Left ventricle myocardium superior (tissue), 1 donor: Measurements from ENCODE around the gene MMP14. TPM values are rescaled to one million over a fixed set of nuclear protein-coding genes. Genes with fewer than 3 reads are reported as not detected.
"Not testable (repeated sequence)": the region's sequence is repeated elsewhere in the genome, so short reads cannot be mapped to it uniquely, and the experiment has no call there.

ENCODE experiments used
- ATAC-seq: fragments of 200-7000 bp; cut with Tn5 transposase; one replicate; pipeline ENCODE4 v1.9.1; 2020; ENCODE audit warnings: mild to moderate bottlenecking, moderate library complexity
- DNase-seq: peaks from one replicate; pipeline ENCODE4 v3.0.0-alpha.2; 2020
- intact Hi-C: fragments of 100-400 bp; cut with micrococcal nuclease; formaldehyde crosslinking; loops from one replicate; pipeline ENCODE4 v1.11.0; 2022
- total RNA-seq: library from RNA; stranded (reverse); fragmentation: NEBNext Ultra II Directional; extraction: Animal tissue kit (Norgen Biotek cat#: 25700); gene quantifications from one replicate; pipeline ENCODE4 v1.2.1, GENCODE V29; 2021
- donor health status: DM: no; HTN: yes; CAD: no; lungs with severe emphysema.

The MMP14 gene
- total RNA-seq, 1 donor from 2014 or later: 19.9 TPM

GRCh38 chr14:22812744-22813143 is 23.6 kb upstream of the MMP14 start:
- ATAC-seq (no peak), DNase-seq (no peak)
- intact Hi-C loops: loop anchor here (10.0 kb wide), 1 partner anchor 248 kb away; no protein-coding TSS in a partner anchor

GRCh38 chr14:22813145-22813544 is 23.2 kb upstream of the MMP14 start:
- DNase-seq: no peak
- ATAC-seq: no peak
- intact Hi-C loops: loop anchor here (10.0 kb wide), 1 partner anchor 248 kb away; no protein-coding TSS in a partner anchor

GRCh38 chr14:22814373-22814772 is 22.0 kb upstream of the MMP14 start:
- intact Hi-C loops: loop anchor here (10.0 kb wide), 1 partner anchor 250 kb away; no protein-coding TSS in a partner anchor
- DNase-seq (no peak), ATAC-seq (no peak)

GRCh38 chr14:22814941-22815713 is 21.3 kb upstream of the MMP14 start, which contains the start of gene SLC7A7:
SLC7A7 (minus strand) TSS chr14:22815435; CDS start chr14:22813398, 2,037 bp downstream.
- ATAC-seq (peak; percentile 39), DNase-seq (no peak)
- intact Hi-C loops: loop anchor here (10.0 kb wide), 1 partner anchor 250 kb away; no protein-coding TSS in a partner anchor

- intact Hi-C loops: loop anchor here (10.0 kb wide), 1 partner anchor 255 kb away; no protein-coding TSS in a partner anchor
- ATAC-seq (peak; percentile 11), DNase-seq (peak; percentile 61)
Measured at GRCh38 chr14:22819151-22819988, 17.0 kb upstream of the MMP14 start.

- ATAC-seq (no peak), DNase-seq (no peak)
- intact Hi-C loops: no loop called here
Measured at GRCh38 chr14:22820731-22821130, 15.7 kb upstream of the MMP14 start.

GRCh38 chr14:22821193-22822015 is 15.0 kb upstream of the MMP14 start:
- intact Hi-C loops: loop anchor here (2.0 kb wide), 1 partner anchor 31 kb away; no protein-coding TSS in a partner anchor
- DNase-seq (no peak), ATAC-seq (peak; percentile 18)

GRCh38 chr14:22822016-22822570 is 14.3 kb upstream of the MMP14 start:
- ATAC-seq: no peak
- intact Hi-C loops: loop anchor here (2.0 kb wide), 1 partner anchor 31 kb away; no protein-coding TSS in a partner anchor
- DNase-seq: no peak

GRCh38 chr14:22822571-22823098 is 13.8 kb upstream of the MMP14 start:
- ATAC-seq: peak; percentile 88
- intact Hi-C loops: loop anchor here (2.0 kb wide), 1 partner anchor 30 kb away; no protein-coding TSS in a partner anchor
- peak; percentile 87 for DNase-seq

GRCh38 chr14:22824711-22825359 is 11.6 kb upstream of the MMP14 start:
- DNase-seq (no peak), ATAC-seq (no peak)
- intact Hi-C loops: no loop called here

- intact Hi-C loops, DNase-seq, ATAC-seq: not testable (repeated sequence)
Measured at GRCh38 chr14:22829076-22829660, 7.2 kb upstream of the MMP14 start.

GRCh38 chr14:22829661-22830442 is 6.5 kb upstream of the MMP14 start, which contains the start of gene MRPL52:
MRPL52 (plus strand) TSS chr14:22829887; CDS start chr14:22829913, 26 bp downstream.
- intact Hi-C loops: no loop called here
- ATAC-seq (peak; percentile 98), DNase-seq (peak; percentile 94)

GRCh38 chr14:22830443-22831010 is 5.9 kb upstream of the MMP14 start:
- no peak for ATAC-seq
- intact Hi-C loops: no loop called here
- no peak for DNase-seq

- ATAC-seq: no peak
- intact Hi-C loops: no loop called here
- DNase-seq: no peak
Measured at GRCh38 chr14:22835505-22835904, 880 bp upstream of the MMP14 start.

- ATAC-seq: peak; percentile 80
- DNase-seq: peak; percentile 80
- intact Hi-C loops: no loop called here
Measured at GRCh38 chr14:22837114-22837749, 847 bp downstream of the MMP14 start.
